Activated CD4-positive, alpha-beta T cell treated with anti-CD3 and anti-CD28 coated beads for 36 hours (primary cell): ENCODE measurements around the gene MCHR2. TPM values are rescaled to one million over a fixed set of nuclear protein-coding genes. Genes with fewer than 3 reads are reported as not detected.
"Not testable (repeated sequence)": the region's sequence is repeated elsewhere in the genome, so short reads cannot be mapped to it uniquely, and the experiment has no call there.

Source experiments
- ATAC-seq: fragments of 200-7000 bp; cut with Tn5 transposase; one replicate; pipeline ENCODE4 v1.10.0; 2021; ENCODE audit warnings: mild to moderate bottlenecking, moderate library complexity
- CTCF ChIA-PET: fragments of 350-600 bp; sonication (Branson Sonifier 250); formaldehyde crosslinking; loops from one replicate; lab custom pipeline; 2021; ENCODE audit warnings: antibody characterized with exemption; lab: Charles Lee
- POLR2A ChIA-PET: fragments of 350-600 bp; sonication (Branson Sonifier 250); formaldehyde crosslinking; loops from one replicate; lab custom pipeline; 2021; ENCODE audit warnings: antibody characterized with exemption, inconsistent platforms; lab: Charles Lee
- DNase-seq: peaks from one replicate; pipeline ENCODE4 v3.0.0-alpha.2; 2020
- H3K27ac Mint-ChIP-seq: one replicate; pipeline ENCODE4 v1.8.0; 2021; ENCODE audit warnings: mixed read lengths
- H3K27me3 Mint-ChIP-seq: one replicate; pipeline ENCODE4 v1.8.0; 2021; ENCODE audit warnings: mixed read lengths
- H3K36me3 Mint-ChIP-seq: one replicate; pipeline ENCODE4 v1.8.0; 2021; ENCODE audit warnings: low read depth, mixed read lengths
- H3K4me1 Mint-ChIP-seq: one replicate; pipeline ENCODE4 v1.8.0; 2021; ENCODE audit warnings: mixed read lengths
- H3K4me3 Mint-ChIP-seq: one replicate; pipeline ENCODE4 v1.8.0; 2021; ENCODE audit warnings: mild to moderate bottlenecking, moderate library complexity, mixed read lengths
- H3K9me3 Mint-ChIP-seq: one replicate; pipeline ENCODE4 v1.8.0; 2021; ENCODE audit warnings: low read depth, mixed read lengths
- intact Hi-C, 2 experiments: fragments of 100-400 bp; cut with DNase I in 1 of 2; cut with micrococcal nuclease in 1 of 2; formaldehyde crosslinking; loops; one replicate each; pipeline versions ENCODE4 v1.14.2 to v1.15.1; 2022 to 2024; cut with DNase I, micrococcal nuclease
- total RNA-seq, 2 experiments: library from RNA; stranded (reverse); gene quantifications; one replicate each; pipeline ENCODE4 v1.2.3, GENCODE V29; 2021

The MCHR2 gene
- not detected for total RNA-seq

GRCh38 chr6:99993533-99994251 lies at the start of gene MCHR2:
MCHR2 (minus strand) TSS chr6:99994223; CDS start chr6:99956147, 38,076 bp downstream.
- CTCF ChIA-PET: interaction anchor here (0.8 to 1.0 kb wide), 2 partner anchors 8 to 11 kb away, joined by 3 to 4 read pairs; no protein-coding TSS in a partner anchor
- POLR2A ChIA-PET: no interaction called here

GRCh38 chr6:100038546-100038945 lies 44.5 kb upstream of the MCHR2 start:
- H3K36me3 Mint-ChIP-seq, ATAC-seq, H3K4me1 Mint-ChIP-seq, CTCF ChIA-PET, H3K9me3 Mint-ChIP-seq, POLR2A ChIA-PET, H3K4me3 Mint-ChIP-seq, DNase-seq, intact Hi-C loops, H3K27me3 Mint-ChIP-seq, H3K27ac Mint-ChIP-seq: not testable (repeated sequence)

More at GRCh38 chr6:99993533-99994251, at the start of gene MCHR2:
- no peaks in the 10 kb centered on the region for H3K9me3 Mint-ChIP-seq
- ATAC-seq (no peak), DNase-seq (peak; percentile 10)
- H3K27me3 Mint-ChIP-seq: peaks cover 37% of the 10 kb centered on the region
- H3K4me1 Mint-ChIP-seq: peaks cover 3% of the 10 kb centered on the region
- no peaks in the 10 kb centered on the region for H3K36me3 Mint-ChIP-seq
- H3K27ac Mint-ChIP-seq: no peak within 1 kb of the TSS
- H3K4me3 Mint-ChIP-seq: no peak within 1 kb of the TSS
- intact Hi-C loops: no loop called here

GRCh38 chr6:100035873-100036653 lies 42.0 kb upstream of the MCHR2 start:
- Mint-ChIP-seq H3K4me1 (peaks cover 5% of the 10 kb centered on the region), H3K9me3 (peaks cover 1% of the 10 kb centered on the region), H3K36me3 (no peaks in the 10 kb centered on the region), H3K4me3 (no peak overlapping the region), H3K27me3 (peaks cover 4% of the 10 kb centered on the region), H3K27ac (no peak overlapping the region)
- ATAC-seq: peak; percentile 44
- CTCF ChIA-PET: no interaction called here
- intact Hi-C loops: no loop called here
- POLR2A ChIA-PET: no interaction called here
- DNase-seq: no peak

- Mint-ChIP-seq H3K27me3 (peaks cover 2% of the 10 kb centered on the region), H3K36me3 (no peaks in the 10 kb centered on the region), H3K27ac (no peak overlapping the region), H3K4me3 (no peak overlapping the region), H3K9me3 (peaks cover 2% of the 10 kb centered on the region), H3K4me1 (no peaks in the 10 kb centered on the region)
- ChIA-PET CTCF (no interaction called here), POLR2A (no interaction called here)
- DNase-seq (no peak), ATAC-seq (no peak)
- intact Hi-C loops: no loop called here
Observed at GRCh38 chr6:100023798-100024197, 29.8 kb upstream of the MCHR2 start.

GRCh38 chr6:100022847-100023246 lies 28.8 kb upstream of the MCHR2 start:
- peaks cover 5% of the 10 kb centered on the region for H3K9me3 Mint-ChIP-seq
- no peak for ATAC-seq
- no peaks in the 10 kb centered on the region for H3K4me1 Mint-ChIP-seq
- POLR2A ChIA-PET: no interaction called here
- H3K36me3 Mint-ChIP-seq: no peaks in the 10 kb centered on the region
- no peak overlapping the region for H3K27ac Mint-ChIP-seq
- no peak for DNase-seq
- CTCF ChIA-PET: no interaction called here
- no peak overlapping the region for H3K4me3 Mint-ChIP-seq
- peaks cover 2% of the 10 kb centered on the region for H3K27me3 Mint-ChIP-seq
- intact Hi-C loops: no loop called here

- Mint-ChIP-seq H3K27ac (no peak overlapping the region), H3K36me3 (no peaks in the 10 kb centered on the region), H3K9me3 (no peaks in the 10 kb centered on the region), H3K27me3 (peaks cover 15% of the 10 kb centered on the region), H3K4me1 (no peaks in the 10 kb centered on the region), H3K4me3 (no peak overlapping the region)
- POLR2A ChIA-PET: no interaction called here
- ATAC-seq (no peak), DNase-seq (no peak)
- intact Hi-C loops: loop anchor here in 1 of 2 experiments (5.0 kb wide), 1 partner anchor 73 kb away; no protein-coding TSS in a partner anchor
- CTCF ChIA-PET: no interaction called here
Observed at GRCh38 chr6:100008857-100009256, 14.8 kb upstream of the MCHR2 start.

GRCh38 chr6:100001915-100002388 lies 7.9 kb upstream of the MCHR2 start:
- H3K27ac Mint-ChIP-seq: no peak overlapping the region
- H3K36me3 Mint-ChIP-seq: no peaks in the 10 kb centered on the region
- H3K4me3 Mint-ChIP-seq: no peak overlapping the region
- peaks cover 15% of the 10 kb centered on the region for H3K27me3 Mint-ChIP-seq
- DNase-seq (peak; percentile 55), ATAC-seq (peak; percentile 61)
- H3K4me1 Mint-ChIP-seq: no peaks in the 10 kb centered on the region
- CTCF ChIA-PET: interaction anchor here (0.6 to 2.5 kb wide), 17 partner anchors 9 to 662 kb away, joined by 3 to 22 read pairs (median 4); no protein-coding TSS in a partner anchor
- H3K9me3 Mint-ChIP-seq: no peaks in the 10 kb centered on the region
- POLR2A ChIA-PET: no interaction called here
- intact Hi-C loops: loop anchor here (1.0 to 5.0 kb wide), 5 partner anchors 97 to 660 kb away; no protein-coding TSS in a partner anchor

GRCh38 chr6:99997141-99997540 lies 3.1 kb upstream of the MCHR2 start:
- Mint-ChIP-seq H3K27ac (no peak overlapping the region), H3K4me3 (no peak overlapping the region), H3K27me3 (peaks cover 38% of the 10 kb centered on the region), H3K36me3 (no peaks in the 10 kb centered on the region), H3K4me1 (peaks cover 3% of the 10 kb centered on the region), H3K9me3 (no peaks in the 10 kb centered on the region)
- ATAC-seq: no peak
- ChIA-PET POLR2A (no interaction called here), CTCF (no interaction called here)
- intact Hi-C loops: no loop called here
- no peak for DNase-seq

GRCh38 chr6:99995916-99996315 lies 1.9 kb upstream of the MCHR2 start:
- no peak overlapping the region for H3K27ac Mint-ChIP-seq
- POLR2A ChIA-PET: no interaction called here
- CTCF ChIA-PET: interaction anchor here (0.7 kb wide), 1 partner anchor 9 kb away, joined by 3 read pairs; no protein-coding TSS in a partner anchor
- H3K9me3 Mint-ChIP-seq: no peaks in the 10 kb centered on the region
- ATAC-seq: no peak
- H3K4me3 Mint-ChIP-seq: no peak overlapping the region
- intact Hi-C loops: no loop called here
- H3K36me3 Mint-ChIP-seq: no peaks in the 10 kb centered on the region
- H3K4me1 Mint-ChIP-seq: peaks cover 3% of the 10 kb centered on the region
- no peak for DNase-seq
- peaks cover 34% of the 10 kb centered on the region for H3K27me3 Mint-ChIP-seq

GRCh38 chr6:99993146-99993532 lies 884 bp downstream of the MCHR2 start:
- POLR2A ChIA-PET: no interaction called here

GRCh38 chr6:99991955-99992354 lies 2.1 kb downstream of the MCHR2 start:
- H3K27me3 Mint-ChIP-seq: peaks cover 34% of the 10 kb centered on the region
- H3K9me3 Mint-ChIP-seq: no peaks in the 10 kb centered on the region
- intact Hi-C loops: no loop called here
- no peak for DNase-seq
- ChIA-PET POLR2A (no interaction called here), CTCF (interaction anchor here (1.3 kb wide), 1 partner anchor 10 kb away, joined by 3 read pairs; no protein-coding TSS in a partner anchor)
- H3K36me3 Mint-ChIP-seq: no peaks in the 10 kb centered on the region
- H3K4me3 Mint-ChIP-seq: no peak overlapping the region
- H3K27ac Mint-ChIP-seq: no peak overlapping the region
- no peak for ATAC-seq
- H3K4me1 Mint-ChIP-seq: peaks cover 3% of the 10 kb centered on the region

More at GRCh38 chr6:99993146-99993532, 884 bp downstream of the MCHR2 start:
- Mint-ChIP-seq H3K4me1 (peaks cover 3% of the 10 kb centered on the region), H3K9me3 (no peaks in the 10 kb centered on the region), H3K27ac (no peak overlapping the region), H3K27me3 (peaks cover 37% of the 10 kb centered on the region), H3K4me3 (no peak overlapping the region), H3K36me3 (no peaks in the 10 kb centered on the region)
- CTCF ChIA-PET: interaction anchor here (1.0 kb wide), 1 partner anchor 9 kb away, joined by 4 read pairs; no protein-coding TSS in a partner anchor
- intact Hi-C loops: no loop called here
- no peak for ATAC-seq
- no peak for DNase-seq
